Suprapubic skin (tissue), 4 donors: Measurements from ENCODE around the gene FRMPD4. TPM values are rescaled to one million over a fixed set of nuclear protein-coding genes. Genes with fewer than 3 reads are reported as not detected.

Experiments used
- DNase-seq, 2 donors: peaks; one replicate each; pipeline ENCODE4 v3.0.0-alpha.2; 2019; ENCODE audit warnings: low spot score in 2 of 2
- H3K27ac ChIP-seq: fragments of 200-600 bp; sonication (generic); one replicate; pipeline ENCODE4 v1.5.1; 2019
- H3K27me3 ChIP-seq: fragments of 200-600 bp; sonication (generic); one replicate; pipeline ENCODE4 v1.5.1; 2019
- H3K36me3 ChIP-seq: fragments of 200-600 bp; sonication (generic); one replicate; pipeline ENCODE4 v1.5.1; 2019
- H3K4me1 ChIP-seq: fragments of 200-600 bp; sonication (generic); one replicate; pipeline ENCODE4 v1.5.1; 2019
- H3K4me3 ChIP-seq: fragments of 200-600 bp; sonication (generic); one replicate; pipeline ENCODE4 v1.5.1; 2019; ENCODE audit warnings: mild to moderate bottlenecking
- H3K9me3 ChIP-seq: fragments of 200-600 bp; sonication (generic); one replicate; pipeline ENCODE4 v1.5.1; 2019
- CTCF ChIP-seq, 2 donors: fragments of 200-600 bp in 1 of 2; fragments of 450-650 bp in 1 of 2; sonication (generic) in 1 of 2; IDR thresholded peaks; one replicate each; pipeline ENCODE4 v1.5.1; 2016 to 2019; ENCODE audit warnings: antibody characterized with exemption in 2 of 2, mild to moderate bottlenecking in 1 of 2, moderate library complexity in 1 of 2
- EP300 ChIP-seq: sonication (generic); formaldehyde crosslinking; IDR thresholded peaks from one replicate; pipeline ENCODE4 v1.6.1; 2017; ENCODE audit warnings: antibody characterized with exemption
- POLR2A ChIP-seq, 2 donors: fragments of 450-650 bp; IDR thresholded peaks; one replicate each; pipeline ENCODE4 v1.6.1; 2017; ENCODE audit warnings: antibody characterized with exemption in 2 of 2, mild to moderate bottlenecking in 2 of 2, moderate library complexity in 2 of 2
- POLR2AphosphoS5 ChIP-seq, 3 donors: sonication (generic); formaldehyde crosslinking; IDR thresholded peaks; one replicate each; pipeline ENCODE4 v1.6.1; 2017; ENCODE audit warnings: antibody characterized with exemption in 3 of 3
- WGBS: methylation state at CpG from one replicate; pipeline ENCODE4 v1.1.5; 2018; 5-methylcytosine and 5-hydroxymethylcytosine counted together
- total RNA-seq, 4 donors: library from RNA; depleted of rRNA; stranded (reverse); fragments of >200 nt; gene quantifications; one replicate each; pipeline ENCODE4 v1.1.0, GENCODE V29; 2016

The FRMPD4 gene
- total RNA-seq, 4 donors from 2014 or later, result 0.08 to 0.13 TPM; not detected in 2

- H3K4me3 ChIP-seq, result no peak overlapping the region
- no peaks in the 10 kb centered on the region for H3K9me3 ChIP-seq
- TF ChIP-seq POLR2A (IDR thresholded peaks at IDR 0.05) (no peak), EP300 (no peak), POLR2AphosphoS5 (IDR thresholded peaks at IDR 0.05) (no peak), CTCF (IDR thresholded peaks at IDR 0.05) (no peak)
- DNase-seq, result no peak
- H3K27me3 ChIP-seq, result no peaks in the 10 kb centered on the region
- no peaks in the 10 kb centered on the region for H3K4me1 ChIP-seq
- no peaks in the 10 kb centered on the region for H3K36me3 ChIP-seq
- no peak overlapping the region for H3K27ac ChIP-seq
- 66% methylated on average over 8 of the region's 8 CpGs for WGBS
These were observed 582.8 kb downstream of the FRMPD4 start for GRCh38 chrX:12721042-12721441.

GRCh38 chrX:12722314-12722713 is 584.0 kb downstream of the FRMPD4 start:
- 94% methylated on average over 1 of the region's 1 CpG for WGBS

GRCh38 chrX:12741416-12741815 is 603.1 kb downstream of the FRMPD4 start:
- Histone ChIP-seq H3K4me1 (no peaks in the 10 kb centered on the region), H3K27me3 (no peaks in the 10 kb centered on the region), H3K36me3 (no peaks in the 10 kb centered on the region), H3K9me3 (no peaks in the 10 kb centered on the region), H3K27ac (no peak overlapping the region), H3K4me3 (no peak overlapping the region)
- WGBS, result 53% methylated on average over 6 of the region's 6 CpGs
- no peak for DNase-seq
- TF ChIP-seq EP300, result no peak
- no peak for TF ChIP-seq CTCF (IDR thresholded peaks at IDR 0.05)
- no peak for TF ChIP-seq POLR2A (IDR thresholded peaks at IDR 0.05)
- TF ChIP-seq POLR2AphosphoS5 (IDR thresholded peaks at IDR 0.05), result no peak

More at GRCh38 chrX:12722314-12722713, 584.0 kb downstream of the FRMPD4 start:
- Histone ChIP-seq H3K4me3 (no peak overlapping the region), H3K9me3 (no peaks in the 10 kb centered on the region), H3K36me3 (no peaks in the 10 kb centered on the region), H3K27me3 (no peaks in the 10 kb centered on the region), H3K27ac (no peak overlapping the region), H3K4me1 (no peaks in the 10 kb centered on the region)
- DNase-seq, result no peak
- no peak for TF ChIP-seq POLR2A (IDR thresholded peaks at IDR 0.05)
- TF ChIP-seq POLR2AphosphoS5 (IDR thresholded peaks at IDR 0.05), result no peak
- TF ChIP-seq EP300, result no peak
- no peak for TF ChIP-seq CTCF (IDR thresholded peaks at IDR 0.05)

- TF ChIP-seq EP300 (no peak), POLR2A (IDR thresholded peaks at IDR 0.05) (no peak), CTCF (IDR thresholded peaks at IDR 0.05) (no peak), POLR2AphosphoS5 (IDR thresholded peaks at IDR 0.05) (no peak)
- H3K27ac ChIP-seq, result no peak overlapping the region
- H3K27me3 ChIP-seq, result no peaks in the 10 kb centered on the region
- H3K9me3 ChIP-seq, result no peaks in the 10 kb centered on the region
- no peak overlapping the region for H3K4me3 ChIP-seq
- no peak for DNase-seq
- 85% methylated on average over 1 of the region's 1 CpG for WGBS
- no peaks in the 10 kb centered on the region for H3K4me1 ChIP-seq
- H3K36me3 ChIP-seq, result no peaks in the 10 kb centered on the region
These were observed 609.2 kb downstream of the FRMPD4 start for GRCh38 chrX:12747433-12747832.

GRCh38 chrX:12751887-12752286 is 613.6 kb downstream of the FRMPD4 start:
- no peaks in the 10 kb centered on the region for H3K27me3 ChIP-seq
- H3K4me1 ChIP-seq, result no peaks in the 10 kb centered on the region
- H3K36me3 ChIP-seq, result no peaks in the 10 kb centered on the region
- TF ChIP-seq POLR2A (IDR thresholded peaks at IDR 0.05) (no peak), EP300 (no peak), POLR2AphosphoS5 (IDR thresholded peaks at IDR 0.05) (no peak), CTCF (IDR thresholded peaks at IDR 0.05) (no peak)
- DNase-seq, result no peak
- no peaks in the 10 kb centered on the region for H3K9me3 ChIP-seq
- no peak overlapping the region for H3K4me3 ChIP-seq
- no peak overlapping the region for H3K27ac ChIP-seq
- 63% methylated on average over 1 of the region's 1 CpG for WGBS
